ENCODE measurements around the gene FBLN1.

Gene FBLN1

DNA sequence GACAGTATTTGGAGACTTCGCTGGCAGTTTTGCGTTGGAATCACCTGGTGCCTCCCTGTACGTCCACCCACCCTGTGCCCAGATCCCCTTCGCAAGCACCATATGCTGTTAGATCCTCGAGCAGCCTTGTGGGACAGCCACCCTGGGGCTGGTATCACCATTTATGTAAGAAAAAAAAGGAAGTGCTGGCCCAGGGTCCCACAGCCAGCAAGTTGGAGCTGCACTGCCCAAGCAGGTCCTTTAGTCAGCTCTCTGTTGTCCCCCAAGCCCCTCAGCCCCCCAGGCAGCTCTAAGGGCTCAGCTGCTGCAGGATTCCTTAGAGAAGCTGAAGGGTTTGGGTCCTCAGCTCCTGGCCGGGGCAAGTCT, 80.3 kb downstream of the FBLN1 start:
- no peak overlapping the region for H3K4me3 ChIP-seq
- TF ChIP-seq, protein P1, sequence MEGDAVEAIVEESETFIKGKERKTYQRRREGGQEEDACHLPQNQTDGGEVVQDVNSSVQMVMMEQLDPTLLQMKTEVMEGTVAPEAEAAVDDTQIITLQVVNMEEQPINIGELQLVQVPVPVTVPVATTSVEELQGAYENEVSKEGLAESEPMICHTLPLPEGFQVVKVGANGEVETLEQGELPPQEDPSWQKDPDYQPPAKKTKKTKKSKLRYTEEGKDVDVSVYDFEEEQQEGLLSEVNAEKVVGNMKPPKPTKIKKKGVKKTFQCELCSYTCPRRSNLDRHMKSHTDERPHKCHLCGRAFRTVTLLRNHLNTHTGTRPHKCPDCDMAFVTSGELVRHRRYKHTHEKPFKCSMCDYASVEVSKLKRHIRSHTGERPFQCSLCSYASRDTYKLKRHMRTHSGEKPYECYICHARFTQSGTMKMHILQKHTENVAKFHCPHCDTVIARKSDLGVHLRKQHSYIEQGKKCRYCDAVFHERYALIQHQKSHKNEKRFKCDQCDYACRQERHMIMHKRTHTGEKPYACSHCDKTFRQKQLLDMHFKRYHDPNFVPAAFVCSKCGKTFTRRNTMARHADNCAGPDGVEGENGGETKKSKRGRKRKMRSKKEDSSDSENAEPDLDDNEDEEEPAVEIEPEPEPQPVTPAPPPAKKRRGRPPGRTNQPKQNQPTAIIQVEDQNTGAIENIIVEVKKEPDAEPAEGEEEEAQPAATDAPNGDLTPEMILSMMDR (IDR thresholded peaks at IDR 0.05): no peak
- H3K4me1 ChIP-seq: peaks cover 0 to under 1% (median 0%) of the 10 kb centered on the region in 4 donors
- no peak for DNase-seq
- H3K36me3 ChIP-seq: peaks cover 0 to 22% (median 0%) of the 10 kb centered on the region in 3 donors
- peaks cover 0 to 5% of the 10 kb centered on the region in 2 donors for H3K27me3 ChIP-seq
- H3K9me3 ChIP-seq: no peaks in the 10 kb centered on the region
- no peak overlapping the region for H3K27ac ChIP-seq
- intact Hi-C loops (cut with DNase I; ENCODE audit: low total_unique reads): no loop called here

DNA sequence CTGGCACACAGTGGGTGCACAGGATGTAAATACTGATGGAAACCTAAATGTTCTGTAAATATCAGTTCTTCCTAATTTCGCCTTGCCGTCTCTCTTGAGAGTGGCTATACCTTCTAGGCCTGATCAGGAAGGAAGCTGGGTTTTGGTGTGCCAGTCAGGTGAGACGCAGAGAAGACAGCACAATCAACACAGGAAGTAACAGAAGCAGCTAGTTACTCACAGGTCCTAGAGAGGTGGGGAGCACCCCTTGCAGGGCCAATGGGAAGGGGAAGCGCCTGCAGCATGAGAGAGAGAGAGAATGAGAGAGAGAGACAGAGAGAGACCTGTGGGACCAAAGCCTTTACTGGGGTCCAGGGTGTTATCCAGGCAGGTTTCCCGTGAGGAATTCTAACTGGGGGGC, 80.8 kb downstream of the FBLN1 start:
- no peak overlapping the region for H3K4me3 ChIP-seq
- no peaks in the 10 kb centered on the region for H3K9me3 ChIP-seq
- H3K27me3 ChIP-seq: peaks cover 0 to 3% of the 10 kb centered on the region in 2 donors
- intact Hi-C loops (cut with DNase I; ENCODE audit: low total_unique reads): no loop called here
- peaks cover 0 to 22% (median 0%) of the 10 kb centered on the region in 3 donors for H3K36me3 ChIP-seq
- DNase-seq: no peak
- no peaks in the 10 kb centered on the region for H3K4me1 ChIP-seq
- no peak overlapping the region for H3K27ac ChIP-seq
- TF ChIP-seq, protein P1 (IDR thresholded peaks at IDR 0.05): no peak

DNA sequence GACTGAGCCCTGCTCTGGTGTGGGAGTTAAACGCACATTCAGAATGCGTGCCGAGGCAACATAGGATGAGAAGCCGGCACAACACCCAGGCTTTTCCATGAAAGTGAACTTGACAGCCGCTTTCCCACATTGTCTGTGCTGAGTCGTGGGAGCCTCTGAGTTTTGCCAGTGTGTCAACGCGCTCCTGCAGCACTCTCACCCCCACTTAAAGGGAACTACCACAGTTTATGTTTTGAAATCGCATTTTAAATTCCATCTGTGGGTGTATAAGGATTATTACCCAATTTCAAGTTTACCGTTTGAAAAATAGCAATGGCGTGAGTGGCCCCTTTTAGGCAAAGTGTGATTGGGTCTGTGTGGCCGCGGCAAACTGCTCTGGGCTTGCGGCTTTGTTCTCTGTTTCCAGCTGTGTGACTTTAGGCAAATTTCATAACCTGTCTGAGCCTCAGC, 81.5 kb downstream of the FBLN1 start:
- intact Hi-C loops (cut with DNase I; ENCODE audit: low total_unique reads): no loop called here
- Histone ChIP-seq H3K27ac (no peak overlapping the region), H3K27me3 (no peaks in the 10 kb centered on the region), H3K4me3 (no peak overlapping the region), H3K9me3 (no peaks in the 10 kb centered on the region), H3K4me1 (no peaks in the 10 kb centered on the region), H3K36me3 (peaks cover 0 to 18% (median 0%) of the 10 kb centered on the region in 3 donors)
- no peak for DNase-seq
- TF ChIP-seq, protein P1 (IDR thresholded peaks at IDR 0.05): no peak

DNA sequence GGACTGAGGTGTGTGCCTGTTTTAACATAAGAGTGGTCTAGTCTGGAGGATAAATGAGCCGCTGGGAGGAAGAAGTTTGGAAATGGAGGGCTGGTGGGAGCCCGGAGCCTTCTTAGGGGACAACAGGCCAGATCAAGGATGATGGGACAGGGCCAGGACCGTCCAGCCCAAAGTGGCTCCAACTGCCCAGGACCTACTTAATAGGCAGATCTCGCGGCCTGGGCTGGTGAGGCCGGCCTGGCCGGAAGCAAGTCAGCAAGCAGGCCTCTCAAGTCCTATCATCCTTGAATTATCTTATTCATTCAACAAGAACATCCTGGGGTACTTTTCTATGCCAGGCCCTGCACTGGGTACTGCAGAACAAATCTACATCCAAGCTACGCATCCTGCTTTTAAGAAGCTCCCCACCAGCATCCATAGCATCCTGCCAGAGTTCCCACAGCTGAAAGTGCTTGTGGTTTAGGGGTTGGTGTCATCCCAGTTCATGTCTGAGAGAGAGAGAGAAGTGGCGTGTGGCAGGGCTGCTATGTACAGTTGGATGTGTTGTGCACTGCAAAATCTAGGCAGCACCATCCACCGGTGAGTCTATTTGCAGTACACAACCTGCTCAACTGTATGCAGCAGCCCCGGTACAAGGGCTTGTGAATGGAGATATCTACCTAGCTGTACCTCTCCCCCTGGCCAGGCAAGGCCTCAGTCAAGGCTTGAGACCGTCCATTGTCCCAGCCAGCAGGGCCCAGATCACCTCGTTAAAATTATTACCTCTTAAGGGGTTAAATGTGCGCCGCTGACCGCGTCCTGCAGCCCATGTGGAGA, 82.1 kb downstream of the FBLN1 start:
- H3K27me3 ChIP-seq: no peaks in the 10 kb centered on the region
- no peak overlapping the region for H3K4me3 ChIP-seq
- H3K4me1 ChIP-seq: no peaks in the 10 kb centered on the region
- H3K27ac ChIP-seq: no peak overlapping the region
- DNase-seq: no peak
- no peaks in the 10 kb centered on the region for H3K9me3 ChIP-seq
- intact Hi-C loops (cut with DNase I; ENCODE audit: low total_unique reads): no loop called here
- TF ChIP-seq, protein P1 (IDR thresholded peaks at IDR 0.05): no peak
- H3K36me3 ChIP-seq: peaks cover 0 to 12% (median 0%) of the 10 kb centered on the region in 3 donors

DNA sequence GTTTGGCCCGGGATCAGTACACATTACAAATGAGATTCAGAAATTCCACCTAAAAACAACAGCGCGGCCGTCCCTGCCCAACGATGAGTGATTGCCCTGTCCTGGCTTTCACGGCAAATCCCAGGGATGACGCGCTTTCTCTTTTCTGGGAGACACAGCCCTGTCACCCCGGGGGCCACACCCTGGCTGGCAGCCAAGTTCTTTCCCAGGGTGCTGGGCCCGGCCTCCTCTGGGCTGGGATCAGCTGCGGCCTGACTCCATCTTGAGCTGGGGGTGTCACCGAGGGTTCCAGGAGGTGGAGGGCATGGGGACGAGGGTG, 82.7 kb downstream of the FBLN1 start:
- DNase-seq: no peak
- Histone ChIP-seq H3K4me3 (no peak overlapping the region), H3K9me3 (no peaks in the 10 kb centered on the region), H3K36me3 (peaks cover 0 to 12% (median 0%) of the 10 kb centered on the region in 3 donors), H3K4me1 (no peaks in the 10 kb centered on the region), H3K27me3 (no peaks in the 10 kb centered on the region), H3K27ac (no peak overlapping the region)
- intact Hi-C loops (cut with DNase I; ENCODE audit: low total_unique reads): no loop called here
- TF ChIP-seq, protein P1 (IDR thresholded peaks at IDR 0.05): no peak

Measured in tibial artery (tissue), 4 donors.